ENCODE results near the gene BAIAP2L1. TPM values are rescaled to one million over a fixed set of nuclear protein-coding genes. Genes with fewer than 3 reads are reported as not detected.

BAIAP2L1 gene
- total and polyA plus RNA-seq, 2 of the 8 experiments (the other 6 are each of a cell fraction or from before 2014, with no cell fraction given), result 19.2 to 42.9 TPM

GRCh38 chr7:98254516-98254915 is 146.4 kb downstream of the BAIAP2L1 start:
- H3K23me2 ChIP-seq (ENCODE audit: low read depth, low read length), result peaks cover 6% of the 10 kb centered on the region
- no peak overlapping the region for H3K4me2 ChIP-seq (ENCODE audit: insufficient read depth in 1 of 2, low read depth in 2 of 2, low read length in 2 of 2)
- TF ChIP-seq GTF2F1 (IDR thresholded peaks at IDR 0.05; ENCODE audit: borderline replicate concordance, low read depth, low read length) (no peak), HDAC6 (IDR thresholded peaks at IDR 0.05; ENCODE audit: low read depth, low read length) (no peak), BCL11A (IDR thresholded peaks at IDR 0.05; ENCODE audit: low read depth in 2 of 2, low read length in 2 of 2) (no peak), SIX5 (IDR thresholded peaks at IDR 0.05; ENCODE audit: low read depth, low read length) (no peak), CEBPB (IDR thresholded peaks at IDR 0.05; ENCODE audit: low read depth, low read length) (no peak), YY1 (IDR thresholded peaks at IDR 0.05; ENCODE audit: low read depth, low read length) (no peak), FOSL1 (IDR thresholded peaks at IDR 0.05; ENCODE audit: insufficient read depth, low read depth, low read length) (no peak), USF2 (IDR thresholded peaks at IDR 0.05; ENCODE audit: low read length) (no peak), TAF1 (IDR thresholded peaks at IDR 0.05; ENCODE audit: low read depth, low read length) (no peak), EGR1 (IDR thresholded peaks at IDR 0.05; ENCODE audit: borderline replicate concordance, low read depth, low read length) (no peak)
- peaks cover 0 to 2% (median 0%) of the 10 kb centered on the region in 4 experiments; a peak in 4 of 8 replicates for H3K36me3 ChIP-seq (ENCODE audit: control insufficient read depth in 2 of 4, insufficient read depth in 4 of 4, low read length in 3 of 4)
- no peak overlapping the region for H4K91ac ChIP-seq (replicated peaks; ENCODE audit: insufficient read length, low read length)
- H3K79me1 ChIP-seq (ENCODE audit: low read depth, low read length), result no peaks in the 10 kb centered on the region; the same call in 1 of the 2 replicates
- H3K18ac ChIP-seq (ENCODE audit: extremely low read depth, low read length), result no peak overlapping the region
- no peak overlapping the region for H2AFZ ChIP-seq (ENCODE audit: low read length)
- H2AK5ac ChIP-seq (ENCODE audit: low read depth, low read length), result no peak overlapping the region
- no peak overlapping the region for H2BK5ac ChIP-seq (ENCODE audit: low read depth, low read length)
- H3K27ac ChIP-seq (ENCODE audit: low read depth, low read length), result no peak overlapping the region
- H4K8ac ChIP-seq (ENCODE audit: extremely low read depth, insufficient read depth, low read length), result no peak overlapping the region
- H2BK15ac ChIP-seq (ENCODE audit: low read length), result no peak overlapping the region
- peaks cover 0 to 4% of the 10 kb centered on the region in 2 experiments for H4K20me1 ChIP-seq (replicated peaks in 1 of 2; ENCODE audit: control insufficient read depth in 1 of 2, insufficient read depth in 2 of 2, low read length in 2 of 2)
- ChIA-PET CTCF (ENCODE audit: partially characterized antibody) (interaction anchor here (1.0 to 1.6 kb wide), 3 partner anchors 13 to 233 kb away, joined by 3 to 4 read pairs (median 3); no protein-coding TSS in a partner anchor), POLR2A (ENCODE audit: partially characterized antibody) (no interaction called here)
- FAIRE-seq, result no peak
- no peaks in the 10 kb centered on the region for H3K9me3 ChIP-seq (ENCODE audit: insufficient read depth in 2 of 2, low read depth in 1 of 2, low read length in 1 of 2)
- H3K4me1 ChIP-seq (replicated peaks in 1 of 4; ENCODE audit: control insufficient read depth in 3 of 4, insufficient read depth in 4 of 4, low read length in 3 of 4), result peaks cover 0 to 14% (median 3%) of the 10 kb centered on the region in 4 experiments; a peak in 4 of 7 replicates
- H3K27me3 ChIP-seq (replicated peaks in 1 of 4; ENCODE audit: control insufficient read depth in 3 of 4, extremely low read depth in 1 of 4, insufficient read depth in 3 of 4, low read length in 3 of 4), result no peaks in the 10 kb centered on the region
- H3K14ac ChIP-seq (ENCODE audit: insufficient read length), result no peak overlapping the region
- H2BK12ac ChIP-seq (ENCODE audit: low read depth, low read length), result no peak overlapping the region
- no peak overlapping the region for H3K4me3 ChIP-seq (ENCODE audit: extremely low read depth in 1 of 4, insufficient read depth in 2 of 4, low read depth in 3 of 4, low read length in 4 of 4)
- 90% methylated on average over 4 of the region's 4 CpGs; no CpG with 5 or more reads in 1 of the 2 experiments for WGBS, 2 experiments (ENCODE audit: extremely low coverage in 1 of 2, insufficient coverage in 1 of 2, insufficient read length in 1 of 2, insufficient replicate concordance in 2 of 2, low coverage in 1 of 2, low lambda C conversion rate in 2 of 2, missing lambda C conversion rate in 1 of 2)
- H3K56ac ChIP-seq (replicated peaks; ENCODE audit: insufficient read length, low read depth, low read length), result no peak overlapping the region
- no peak overlapping the region for H3K9ac ChIP-seq (replicated peaks in 1 of 4; ENCODE audit: extremely low read depth in 1 of 4, low read depth in 3 of 4, low read length in 3 of 4)
- H4K5ac ChIP-seq (ENCODE audit: insufficient read length, low read depth, low read length), result no peak overlapping the region
- H2BK120ac ChIP-seq (replicated peaks; ENCODE audit: low read depth, low read length), result no peak overlapping the region
- H3K4ac ChIP-seq (replicated peaks; ENCODE audit: insufficient read length, low read depth, low read length), result no peak overlapping the region
- no peak overlapping the region for H2BK20ac ChIP-seq (ENCODE audit: low read length)
- H3K23ac ChIP-seq (ENCODE audit: insufficient read length), result no peak overlapping the region
- DNase-seq (ENCODE audit: low read depth in 1 of 2, low spot score in 2 of 2), result no peak
- peaks cover 0 to 7% of the 10 kb centered on the region in 2 experiments; a peak in 1 of 4 replicates for H3K79me2 ChIP-seq (ENCODE audit: control insufficient read depth in 1 of 2, insufficient read depth in 2 of 2, low read length in 2 of 2)
